Kasumi-1 (cell line): ENCODE results near the gene EZH2.

ENCODE experiments used
- DNase-seq, 2 experiments: peaks; one replicate each; lab custom pipeline; 2025; lab: John Stamatoyannopoulos, UW

EZH2 gene

GRCh38 chr7:148854983-148855382 is 29.1 kb downstream of the EZH2 start:
- DNase-seq = no peak

- no peak for DNase-seq
These were observed 31.8 kb downstream of the EZH2 start for GRCh38 chr7:148852272-148852671.

GRCh38 chr7:148850564-148850963 is 33.5 kb downstream of the EZH2 start:
- DNase-seq = no peak

GRCh38 chr7:148849393-148850098 is 34.5 kb downstream of the EZH2 start:
- DNase-seq = no peak

- no peak for DNase-seq
These were observed 36.0 kb downstream of the EZH2 start for GRCh38 chr7:148847815-148848734.

GRCh38 chr7:148838905-148839304 is 45.2 kb downstream of the EZH2 start:
- DNase-seq = peak; percentile 66 to 71

GRCh38 chr7:148835854-148836253 is 48.2 kb downstream of the EZH2 start:
- DNase-seq = no peak

GRCh38 chr7:148834605-148835004 is 49.5 kb downstream of the EZH2 start:
- DNase-seq = no peak

- no peak for DNase-seq
These were observed 52.3 kb downstream of the EZH2 start for GRCh38 chr7:148831782-148832181.

- no peak for DNase-seq
These were observed 53.0 kb downstream of the EZH2 start for GRCh38 chr7:148830897-148831692.

- DNase-seq = no peak
These were observed 55.1 kb downstream of the EZH2 start for GRCh38 chr7:148828965-148829364.

- no peak for DNase-seq
These were observed 58.8 kb downstream of the EZH2 start for GRCh38 chr7:148825338-148825737.

- DNase-seq = no peak
These were observed 59.2 kb downstream of the EZH2 start for GRCh38 chr7:148824864-148825263.

- DNase-seq = no peak
These were observed 62.7 kb downstream of the EZH2 start for GRCh38 chr7:148821422-148821821.

- DNase-seq = no peak
These were observed 64.3 kb downstream of the EZH2 start for GRCh38 chr7:148819697-148820360.

GRCh38 chr7:148815612-148816011 is 68.5 kb downstream of the EZH2 start:
- DNase-seq = no peak

- no peak for DNase-seq
These were observed 69.0 kb downstream of the EZH2 start for GRCh38 chr7:148814922-148815559.

- DNase-seq = no peak
These were observed 70.2 kb downstream of the EZH2 start for GRCh38 chr7:148813890-148814289.

GRCh38 chr7:148811892-148812291 is 72.2 kb downstream of the EZH2 start:
- no peak for DNase-seq

GRCh38 chr7:148809856-148810255 is 74.2 kb downstream of the EZH2 start:
- no peak for DNase-seq

GRCh38 chr7:148807436-148807835 is 76.7 kb downstream of the EZH2 start:
- DNase-seq = no peak
